Immature natural killer cell (primary cell): ENCODE measurements around the gene COIL. TPM values are rescaled to one million over a fixed set of nuclear protein-coding genes. Genes with fewer than 3 reads are reported as not detected.

Experiments
- polyA plus RNA-seq, 3 donors: library from polyadenylated mRNA; unstranded; fragments of 300-500 nt; fragmentation: Illumina TruSeq; gene quantifications; one replicate each; pipeline ENCODE4 v1.2.3, GENCODE V29; 2021

COIL gene
- polyA plus RNA-seq, 3 donors from 2014 or later = 7.3 to 12.5 (median 9.8) TPM

Other genes starting within 250 kb of the COIL start
- 1 to 10 TPM in 1 of 3 donors, under 1 TPM in 2; 0.68 to 1.7 (median 0.83) TPM for gene C17orf67, start 127.1 kb downstream of the COIL start, polyA plus RNA-seq
- gene DGKE, start 126.9 kb downstream of the COIL start, polyA plus RNA-seq = 1 to 10 TPM; 5.1 to 5.5 (median 5.3) TPM
- gene TRIM25, start 47.0 kb downstream of the COIL start, polyA plus RNA-seq = 10 to 100 TPM in 1 of 3 donors, 1 to 10 TPM in 2; 3.8 to 10.7 (median 4.7) TPM
- gene SCPEP1, start 17.1 kb upstream of the COIL start, polyA plus RNA-seq = 10 to 100 TPM; 30.0 to 42.1 (median 30.3) TPM
- 10 to 100 TPM in 1 of 3 donors, 1 to 10 TPM in 2; 3.6 to 13.3 (median 6.1) TPM for gene AKAP1, start 124.2 kb upstream of the COIL start, polyA plus RNA-seq